DOHH2 (cell line): ENCODE data around the gene FCHSD2.
"Not testable (repeated sequence)": the region's sequence is repeated elsewhere in the genome, so short reads cannot be mapped to it uniquely, and the experiment has no call there.

Experiments
- H3F3A ChIP-seq: fragments of 200-600 bp; sonication (generic), shearing (Covaris generic); 2 replicates; pipeline ENCODE4 v1.6.0; 2016; ENCODE audit warnings: antibody characterized with exemption, mild to moderate bottlenecking; ENCODE audit not compliant: control insufficient read depth, insufficient read depth
- H3K27ac ChIP-seq: fragments of 200-600 bp; sonication (generic); 2 replicates; pipeline ENCODE4 v1.5.1; 2014; ENCODE audit warnings: low read depth, mild to moderate bottlenecking, low read length, moderate library complexity
- H3K27me3 ChIP-seq: fragments of 200-600 bp; sonication (generic); 2 replicates; pipeline ENCODE4 v1.6.1; 2014; ENCODE audit warnings: mild to moderate bottlenecking, low read length, mixed read lengths; ENCODE audit not compliant: control insufficient read depth
- H3K36me3 ChIP-seq: fragments of 200-600 bp; sonication (generic); 2 replicates; pipeline ENCODE4 v1.6.1; 2014; ENCODE audit warnings: mild to moderate bottlenecking, low read length, moderate library complexity, mixed read lengths; ENCODE audit not compliant: control insufficient read depth
- H3K4me1 ChIP-seq: fragments of 200-600 bp; sonication (generic); 2 replicates; pipeline ENCODE4 v1.6.1; 2014; ENCODE audit warnings: mild to moderate bottlenecking, low read length, mixed read lengths; ENCODE audit not compliant: control insufficient read depth
- H3K4me2 ChIP-seq: fragments of 200-600 bp; sonication (generic); 2 replicates; pipeline ENCODE4 v1.6.0; 2014; ENCODE audit warnings: mild to moderate bottlenecking, low read length, moderate library complexity
- H3K4me3 ChIP-seq: fragments of 200-600 bp; sonication (generic); 2 replicates; pipeline ENCODE4 v1.5.1; 2014; ENCODE audit warnings: mild to moderate bottlenecking, low read length, mixed read lengths
- H3K79me2 ChIP-seq: fragments of 200-600 bp; sonication (generic); 2 replicates; pipeline ENCODE4 v1.6.1; 2014; ENCODE audit warnings: mild to moderate bottlenecking, low read length, mixed read lengths; ENCODE audit not compliant: control insufficient read depth
- H3K9me2 ChIP-seq: fragments of 200-600 bp; sonication (generic); replicated peaks from 2 replicates; pipeline ENCODE4 v1.6.1; 2014; ENCODE audit warnings: mild to moderate bottlenecking, low read length, mixed read lengths; ENCODE audit not compliant: control insufficient read depth
- H3K9me3 ChIP-seq: fragments of 200-600 bp; sonication (generic); 2 replicates; pipeline ENCODE4 v1.6.1; 2014; ENCODE audit warnings: antibody characterized with exemption, low read length, mixed read lengths; ENCODE audit not compliant: control insufficient read depth, insufficient read depth
- H4K20me1 ChIP-seq: fragments of 200-600 bp; sonication (generic); 2 replicates; pipeline ENCODE4 v1.6.0; 2014; ENCODE audit warnings: low read depth, mild to moderate bottlenecking, antibody characterized with exemption, low read length, moderate library complexity; ENCODE audit not compliant: control insufficient read depth, insufficient read depth
- CTCF ChIP-seq: fragments of 200-600 bp; sonication (generic); IDR thresholded peaks from one replicate; pipeline ENCODE4 v1.5.1; 2014; ENCODE audit warnings: antibody characterized with exemption, mild to moderate bottlenecking, low read depth, low read length; ENCODE audit not compliant: poor library complexity, severe bottlenecking
- EZH2phosphoT487 ChIP-seq: fragments of 200-600 bp; sonication (generic); IDR thresholded peaks from 2 replicates; pipeline ENCODE4 v1.6.1; 2017; ENCODE audit warnings: borderline replicate concordance, mild to moderate bottlenecking, antibody characterized with exemption, low read length, moderate library complexity, mixed read lengths

The FCHSD2 gene

GRCh38 chr11:72829178-72829577 lies 312.9 kb downstream of the FCHSD2 start:
- no peak for TF ChIP-seq EZH2phosphoT487
- no peak for TF ChIP-seq CTCF
- no peak overlapping the region for H3K27ac ChIP-seq

GRCh38 chr11:72828692-72829101 lies 313.4 kb downstream of the FCHSD2 start:
- TF ChIP-seq CTCF (no peak), EZH2phosphoT487 (no peak)
- Histone ChIP-seq H3K36me3 (peaks cover 91% of the 10 kb centered on the region), H4K20me1 (no peaks in the 10 kb centered on the region), H3K4me1 (peaks cover 11% of the 10 kb centered on the region), H3K27me3 (no peaks in the 10 kb centered on the region), H3F3A (peaks cover 15% of the 10 kb centered on the region), H3K9me3 (no peaks in the 10 kb centered on the region), H3K9me2 (no peaks in the 10 kb centered on the region), H3K27ac (no peak overlapping the region), H3K4me3 (no peak overlapping the region), H3K4me2 (no peak overlapping the region), H3K79me2 (no peaks in the 10 kb centered on the region)

More at GRCh38 chr11:72829178-72829577, 312.9 kb downstream of the FCHSD2 start:
- Histone ChIP-seq H3K9me3 (no peaks in the 10 kb centered on the region), H3F3A (peaks cover 14% of the 10 kb centered on the region), H3K4me1 (peaks cover 7% of the 10 kb centered on the region), H3K27me3 (no peaks in the 10 kb centered on the region), H4K20me1 (no peaks in the 10 kb centered on the region), H3K79me2 (no peaks in the 10 kb centered on the region), H3K4me2 (no peak overlapping the region), H3K9me2 (no peaks in the 10 kb centered on the region), H3K4me3 (no peak overlapping the region), H3K36me3 (peaks cover 91% of the 10 kb centered on the region)

DNA sequence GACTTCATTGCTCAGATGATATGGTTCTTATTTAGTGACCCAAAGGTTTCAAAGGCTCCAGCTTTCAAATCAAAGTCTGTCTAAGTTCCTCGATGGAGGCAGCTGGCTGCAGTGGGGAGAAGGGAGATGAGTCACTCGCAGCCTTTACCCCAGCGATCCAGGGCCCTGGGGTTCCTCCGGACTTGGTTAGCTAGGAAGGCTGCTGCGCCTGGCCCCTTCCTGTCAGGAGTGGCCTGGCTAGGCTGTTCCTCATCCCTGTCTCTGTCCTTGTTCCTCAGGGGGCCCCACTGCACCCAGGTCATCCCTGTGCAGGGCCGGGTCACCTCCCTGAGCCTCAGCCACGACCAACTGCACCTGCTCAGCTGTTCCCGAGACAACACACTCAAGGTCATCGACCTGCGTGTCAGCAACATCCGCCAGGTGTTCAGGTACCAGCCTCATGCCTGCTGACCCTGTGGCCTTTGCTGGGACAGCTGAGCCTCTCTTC lies 314.0 kb downstream of the FCHSD2 start:
- H3K4me2 ChIP-seq, result no peak overlapping the region
- H3K36me3 ChIP-seq, result peaks cover 94% of the 10 kb centered on the region
- peaks cover 18% of the 10 kb centered on the region for H3F3A ChIP-seq
- TF ChIP-seq EZH2phosphoT487 (no peak), CTCF (no peak)
- H3K27ac ChIP-seq, result no peak overlapping the region
- H3K4me3 ChIP-seq, result no peak overlapping the region
- H3K9me3 ChIP-seq, result no peaks in the 10 kb centered on the region
- H3K9me2 ChIP-seq, result no peaks in the 10 kb centered on the region
- H3K79me2 ChIP-seq, result peaks cover 3% of the 10 kb centered on the region; the same call in 1 of the 2 replicates
- peaks cover 16% of the 10 kb centered on the region for H3K4me1 ChIP-seq
- no peaks in the 10 kb centered on the region for H3K27me3 ChIP-seq
- H4K20me1 ChIP-seq, result no peaks in the 10 kb centered on the region

DNA sequence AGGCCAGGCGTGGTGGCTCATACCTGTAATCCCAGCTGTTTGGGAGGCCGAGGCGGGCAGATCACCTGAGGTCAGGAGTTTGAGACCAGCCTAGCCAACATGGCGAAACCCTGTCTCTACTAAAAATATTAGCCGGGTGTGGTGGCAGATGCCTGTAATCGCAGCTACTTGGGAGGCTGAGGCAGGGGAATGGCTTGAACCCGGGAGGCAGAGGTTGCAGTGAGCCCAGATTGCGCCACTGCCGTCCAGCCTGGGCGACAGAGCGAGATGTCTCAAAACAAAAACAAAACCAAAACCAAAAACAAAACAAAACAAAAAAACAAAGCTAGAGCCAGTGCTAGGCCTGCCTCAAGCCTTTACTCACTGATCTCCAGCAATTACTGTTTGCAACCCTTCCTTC lies 314.5 kb downstream of the FCHSD2 start:
- H3K4me3 ChIP-seq, H3K9me2 ChIP-seq, H3K27ac ChIP-seq, H3K79me2 ChIP-seq, H3K27me3 ChIP-seq, H4K20me1 ChIP-seq, H3K9me3 ChIP-seq, H3K4me2 ChIP-seq: not testable (repeated sequence)
- Histone ChIP-seq H3K4me1 (peaks cover 21% of the 10 kb centered on the region), H3K36me3 (peaks cover 94% of the 10 kb centered on the region), H3F3A (peaks cover 19% of the 10 kb centered on the region)
